LNCaP clone FGC (cell line): ENCODE data around the gene TREX2.

ENCODE experiments used
- DNase-seq: peaks from one replicate; pipeline ENCODE4 v3.0.0-alpha.2; 2011; ENCODE audit warnings: low read depth
- H3K4me3 ChIP-seq: 2 replicates; pipeline ENCODE4 v1.5.1; 2011; ENCODE audit warnings: mild to moderate bottlenecking, low read depth, low read length, control low read depth
- CTCF ChIP-seq: IDR thresholded peaks from 2 replicates; pipeline ENCODE4 v1.5.1; 2012; ENCODE audit warnings: mild to moderate bottlenecking; ENCODE audit not compliant: control insufficient read depth, insufficient read depth; ENCODE audit errors: extremely low read depth

TREX2 gene

GRCh38 chrX:153416781-153417450 is 28.9 kb downstream of the TREX2 start:
- DNase-seq = no peak
- no peak for TF ChIP-seq CTCF
- no peak overlapping the region for H3K4me3 ChIP-seq

- no peak overlapping the region for H3K4me3 ChIP-seq
- no peak for DNase-seq
- no peak for TF ChIP-seq CTCF
These were observed 30.9 kb downstream of the TREX2 start for GRCh38 chrX:153414856-153415510.

GRCh38 chrX:153413731-153414130 is 32.1 kb downstream of the TREX2 start:
- TF ChIP-seq CTCF = no peak
- DNase-seq = no peak
- H3K4me3 ChIP-seq = no peak overlapping the region

GRCh38 chrX:153412746-153413720 is 32.8 kb downstream of the TREX2 start:
- DNase-seq = no peak
- 0 out of 2 replicates have a peak, but pooled peaks have one; percentile 10 for TF ChIP-seq CTCF
- H3K4me3 ChIP-seq = no peak overlapping the region

GRCh38 chrX:153411988-153412574 is 33.8 kb downstream of the TREX2 start:
- DNase-seq = no peak
- TF ChIP-seq CTCF = no peak
- H3K4me3 ChIP-seq = no peak overlapping the region

- H3K4me3 ChIP-seq = no peak within 1 kb of the TSS
- no peak for DNase-seq
- TF ChIP-seq CTCF = no peak
These were observed 34.4 kb downstream of the TREX2 start, which contains the start of gene ZFP92 for GRCh38 chrX:153411255-153411987. ZFP92 (plus strand) TSS chrX:153411472; CDS start chrX:153418323, 6,851 bp downstream.
